NCI-H146 treated with DMSO at 0.1 percent for 48 hours (cell line): Measurements from ENCODE around the gene REPIN1.

ENCODE experiments used
- DNase-seq: peaks from one replicate; lab custom pipeline; 2025; ENCODE audit not compliant: unreplicated experiment; lab: John Stamatoyannopoulos, UW

Gene REPIN1

DNA sequence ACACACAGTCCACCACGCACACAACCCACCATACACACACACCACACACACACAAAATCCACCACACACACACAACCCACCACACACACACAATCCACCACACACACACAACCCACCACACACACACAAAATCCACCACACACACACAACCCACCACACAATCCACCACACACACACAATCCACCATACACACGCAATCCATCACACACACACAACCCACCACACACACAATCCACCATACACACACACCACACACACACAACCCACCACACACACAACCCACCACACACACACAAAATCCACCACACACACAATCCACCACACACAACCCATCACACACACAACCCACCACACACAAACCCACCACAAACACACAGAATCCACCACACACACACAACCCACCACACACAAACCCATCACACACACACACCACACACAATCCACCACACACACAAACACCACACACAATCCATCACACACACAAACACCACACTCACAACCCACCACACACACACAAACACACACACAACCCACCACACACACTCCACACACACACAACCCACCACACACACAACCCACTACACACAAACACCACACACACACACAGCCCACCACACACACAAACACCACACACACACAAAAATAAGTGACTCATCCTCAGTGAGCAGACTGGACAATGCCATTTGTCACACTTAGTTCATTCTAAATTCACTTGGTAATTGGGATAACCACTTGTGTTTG lies 8.8 kb upstream of the REPIN1 start:
- DNase-seq: no peak

DNA sequence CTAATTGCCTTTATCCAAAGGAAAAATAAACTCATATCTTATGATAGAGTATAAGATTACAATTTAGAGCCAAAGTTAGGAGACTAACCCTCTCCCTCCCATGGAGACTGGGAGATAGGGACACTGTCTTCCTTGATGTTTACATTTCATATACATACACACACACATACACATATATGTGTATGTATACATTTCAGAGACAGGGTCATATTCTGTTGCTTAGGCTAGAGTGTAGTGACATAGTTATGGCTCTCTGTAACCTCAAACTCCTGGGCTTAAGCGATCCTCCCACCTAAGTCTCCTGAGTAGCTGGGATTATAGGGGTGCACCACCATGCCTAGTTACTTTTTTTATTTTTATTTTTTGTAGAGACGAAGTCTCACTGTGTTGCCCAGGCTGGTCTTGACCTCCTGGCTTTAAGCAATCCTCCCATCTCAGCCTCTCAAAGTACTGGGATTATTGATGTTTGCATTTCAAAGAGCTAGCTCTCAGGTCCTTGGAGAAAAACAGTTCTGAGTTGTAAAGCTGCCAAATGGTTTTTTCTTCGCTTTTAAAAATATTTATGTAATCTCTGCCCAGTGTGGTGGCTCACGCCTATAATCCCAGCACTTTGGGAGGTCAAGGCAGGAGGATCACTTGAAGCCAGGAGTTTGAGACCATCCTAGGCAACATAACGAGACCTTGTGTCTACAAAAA lies 8.1 kb upstream of the REPIN1 start:
- no peak for DNase-seq

DNA sequence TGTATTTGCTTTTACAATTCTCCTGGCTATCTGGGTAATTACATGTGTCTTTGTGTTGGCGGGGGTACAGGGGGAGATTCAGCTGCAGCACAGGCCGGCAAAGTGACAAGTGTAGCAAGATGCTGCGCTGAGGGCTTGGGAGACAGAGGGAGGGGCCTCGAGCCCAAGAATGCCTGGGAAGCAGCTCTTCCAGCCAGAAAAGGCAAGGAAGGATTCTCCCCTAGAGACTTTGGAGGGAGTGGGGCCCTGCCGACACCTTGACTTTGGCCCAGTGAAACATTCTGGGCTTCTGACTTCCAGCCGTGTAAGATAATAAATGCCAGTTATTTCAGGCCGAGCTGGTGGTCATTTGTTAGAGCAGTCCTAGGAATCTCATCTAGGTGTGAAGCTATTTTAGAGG lies 7.2 kb upstream of the REPIN1 start:
- DNase-seq: no peak

DNA sequence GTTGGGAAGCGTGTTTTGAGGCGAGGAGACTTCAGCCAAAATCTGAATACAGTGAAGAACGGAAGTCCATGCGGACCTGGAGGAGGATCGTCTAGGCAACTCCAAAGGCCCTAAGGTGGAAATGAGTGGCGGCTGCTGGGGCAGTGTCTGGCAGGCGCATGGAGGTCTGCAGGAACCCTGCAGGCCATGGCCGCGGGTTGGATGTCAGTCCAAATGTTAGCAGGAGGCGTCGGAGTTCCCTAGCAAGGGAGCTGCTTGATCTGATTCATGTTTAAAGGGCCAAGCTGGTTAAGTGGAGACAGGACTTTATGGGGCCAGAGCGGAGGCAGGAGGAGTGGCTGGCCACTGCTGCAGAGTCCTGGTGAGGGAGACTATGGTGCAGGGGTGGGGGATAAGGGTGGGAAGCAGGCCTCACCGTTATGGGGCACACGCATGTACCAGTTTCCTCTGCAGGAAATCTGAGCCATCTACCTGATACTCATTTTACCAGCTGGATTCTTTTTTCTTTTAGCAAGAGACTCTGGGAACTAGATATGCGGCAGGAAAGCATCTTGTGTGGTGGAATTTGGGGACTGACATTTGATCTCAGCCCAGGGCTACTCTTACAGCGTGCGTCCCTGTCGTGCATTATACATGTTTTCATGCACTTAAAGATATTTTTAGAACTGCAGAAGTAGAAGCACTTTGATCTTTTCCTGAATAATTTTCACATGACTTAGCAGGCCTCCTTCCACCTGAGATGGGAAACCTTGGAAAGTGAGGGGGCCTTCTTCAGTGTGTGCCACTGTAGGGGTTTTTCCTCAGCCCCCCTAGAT lies 6.6 kb upstream of the REPIN1 start:
- no peak for DNase-seq

DNA sequence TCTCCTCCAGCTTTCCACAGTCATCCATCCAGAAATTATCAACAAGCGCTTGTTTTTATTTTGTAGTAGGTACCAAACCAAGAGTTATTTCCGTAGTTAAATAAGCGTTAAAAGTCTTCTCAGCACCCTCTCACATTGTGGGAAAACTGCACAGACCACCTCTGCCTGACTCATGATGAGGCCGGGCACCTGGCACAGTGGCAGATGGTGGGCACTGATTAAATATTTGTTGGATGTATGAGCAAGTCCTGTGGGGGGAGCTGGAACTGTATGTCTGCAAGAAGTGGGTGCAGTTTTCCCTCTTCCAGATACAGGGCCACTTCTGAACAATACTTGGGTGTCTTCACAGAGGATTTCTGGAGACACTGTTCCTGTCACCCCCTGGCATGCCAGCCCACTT lies 5.3 kb upstream of the REPIN1 start:
- no peak for DNase-seq

DNA sequence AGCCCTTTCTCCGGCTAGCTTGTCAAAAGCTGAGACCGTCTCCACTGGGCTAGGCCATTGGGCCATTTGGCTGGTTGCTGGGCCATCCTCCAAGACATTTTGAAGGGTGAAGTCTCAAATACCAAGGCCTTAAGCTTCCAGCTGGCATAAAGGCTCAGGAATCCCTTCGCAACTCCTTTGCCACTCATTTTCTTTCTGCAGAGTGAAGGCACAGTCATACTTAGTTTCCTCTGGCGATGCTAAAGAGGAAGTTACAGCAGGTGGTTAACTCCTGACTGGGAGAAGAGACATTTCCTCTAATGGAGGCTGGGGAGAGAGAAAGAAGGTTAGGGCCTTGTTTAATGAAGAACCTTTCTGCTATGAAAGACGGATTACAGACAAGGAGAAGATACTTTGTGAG lies 4.8 kb upstream of the REPIN1 start:
- DNase-seq: no peak

DNA sequence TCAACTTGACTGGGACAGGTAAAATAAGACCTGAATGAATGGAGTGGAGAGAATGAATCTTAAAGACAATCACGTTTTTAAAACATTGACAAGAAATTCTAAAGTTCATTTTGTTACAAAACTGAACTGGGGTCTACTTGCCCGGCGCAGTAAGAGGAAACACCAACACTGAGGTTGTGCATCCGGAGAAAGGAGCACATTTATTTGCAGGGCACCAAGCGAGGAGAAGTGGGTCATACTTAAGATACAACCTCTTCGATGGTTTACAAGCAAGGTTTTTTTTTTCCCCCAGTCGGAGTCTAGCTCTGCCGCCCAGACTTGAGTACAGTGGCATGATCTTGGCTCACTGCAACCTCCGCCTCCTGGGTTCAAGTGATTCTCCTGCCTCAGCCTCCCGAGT lies 3.4 kb upstream of the REPIN1 start:
- no peak for DNase-seq

DNA sequence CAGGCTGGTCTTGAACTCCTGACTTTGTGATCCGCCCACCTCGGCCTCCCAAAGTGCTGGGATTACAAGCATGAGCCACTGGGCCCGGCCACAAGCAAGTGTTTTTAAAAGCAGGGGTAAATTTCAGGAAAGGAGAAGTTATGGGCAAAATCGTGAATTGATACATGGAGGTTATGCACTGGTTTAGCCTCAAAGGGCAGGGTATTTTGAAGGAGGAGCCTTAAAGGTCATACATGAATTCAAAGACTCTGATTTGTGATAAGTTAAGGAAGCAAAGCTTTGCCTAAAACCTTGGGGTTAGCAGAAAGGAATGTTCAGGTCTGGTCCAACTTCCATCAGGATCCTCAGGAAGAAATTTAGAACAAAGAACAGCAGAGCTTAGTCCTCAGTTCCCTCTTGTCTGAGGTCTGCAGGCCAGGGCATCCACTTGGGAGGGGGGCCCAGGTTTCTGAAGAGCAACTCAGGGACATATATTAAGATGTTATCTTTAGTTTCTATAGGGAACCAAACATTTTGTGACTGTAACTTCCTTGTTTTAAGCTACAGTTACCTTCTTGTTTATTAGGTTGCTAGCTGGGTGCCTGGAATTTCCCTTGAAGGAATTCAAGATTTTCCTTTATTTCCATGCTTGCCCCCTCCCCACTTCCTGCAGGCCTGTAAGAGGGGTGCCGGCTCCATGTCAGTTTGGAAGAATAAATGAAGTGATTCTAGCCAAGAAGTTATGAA lies 2.8 kb upstream of the REPIN1 start:
- DNase-seq: no peak

DNA sequence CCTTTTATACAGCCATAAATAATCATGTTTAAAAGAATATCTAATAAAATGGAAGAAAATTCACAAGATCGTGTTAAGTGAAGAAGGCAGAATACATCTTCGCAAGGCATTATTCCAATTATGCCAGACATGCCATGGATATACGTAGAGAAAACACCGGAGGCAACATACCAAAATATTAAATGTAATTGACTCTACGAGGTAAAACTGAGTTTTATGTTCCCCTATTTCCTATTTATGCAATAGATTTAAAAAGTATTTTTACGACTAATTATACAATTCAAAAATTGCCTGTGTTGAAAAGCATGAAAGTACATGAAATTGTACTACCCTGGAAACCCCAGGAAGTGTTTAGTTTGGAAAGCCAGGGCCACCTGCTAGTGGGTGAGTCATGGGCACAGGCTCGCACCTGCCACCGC lies 936 bp upstream of the REPIN1 start:
- DNase-seq: peak; percentile 83

DNA sequence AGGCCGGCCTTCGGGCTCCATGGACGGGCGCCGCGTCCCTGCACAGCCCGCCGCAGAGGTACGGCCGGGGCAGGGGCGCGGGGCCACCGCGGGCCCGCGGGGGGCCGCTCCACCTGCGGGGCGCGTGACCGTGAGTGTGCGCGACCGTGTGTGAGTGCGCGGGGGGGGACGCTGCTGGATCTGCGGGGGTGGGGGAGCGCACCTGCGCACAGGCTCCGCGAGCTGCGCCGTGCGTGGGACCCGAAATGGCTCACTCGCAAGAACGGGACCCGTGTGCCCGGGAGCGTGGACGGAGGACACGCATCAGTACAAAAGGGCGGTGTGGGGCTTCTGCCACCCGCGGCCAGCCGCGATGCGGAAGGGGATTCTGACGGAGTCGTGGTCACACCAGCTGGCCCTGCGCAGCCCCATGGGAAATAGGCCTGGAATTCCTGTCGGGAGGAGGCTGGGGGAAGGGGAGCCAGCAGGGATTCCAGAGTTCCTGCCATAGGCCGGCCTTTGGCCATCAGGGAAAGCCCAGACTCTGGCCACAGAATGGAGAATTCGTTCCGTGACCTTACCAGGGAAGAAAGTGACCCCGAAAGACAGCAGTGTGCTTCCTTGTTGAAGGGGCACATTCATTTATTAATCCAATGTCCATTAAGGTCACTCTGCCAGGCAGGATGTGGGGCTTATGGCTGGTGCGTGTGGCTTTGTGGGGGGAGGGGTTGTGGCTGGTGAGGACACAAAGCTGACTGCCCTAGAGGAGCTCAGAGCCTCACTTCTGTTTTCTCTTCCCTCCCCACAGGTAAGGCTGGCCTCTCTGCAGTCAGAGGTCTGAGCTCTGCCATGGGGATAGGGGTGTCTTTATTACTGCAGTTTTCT lies 494 bp downstream of the REPIN1 start:
- peak; percentile 43 for DNase-seq

DNA sequence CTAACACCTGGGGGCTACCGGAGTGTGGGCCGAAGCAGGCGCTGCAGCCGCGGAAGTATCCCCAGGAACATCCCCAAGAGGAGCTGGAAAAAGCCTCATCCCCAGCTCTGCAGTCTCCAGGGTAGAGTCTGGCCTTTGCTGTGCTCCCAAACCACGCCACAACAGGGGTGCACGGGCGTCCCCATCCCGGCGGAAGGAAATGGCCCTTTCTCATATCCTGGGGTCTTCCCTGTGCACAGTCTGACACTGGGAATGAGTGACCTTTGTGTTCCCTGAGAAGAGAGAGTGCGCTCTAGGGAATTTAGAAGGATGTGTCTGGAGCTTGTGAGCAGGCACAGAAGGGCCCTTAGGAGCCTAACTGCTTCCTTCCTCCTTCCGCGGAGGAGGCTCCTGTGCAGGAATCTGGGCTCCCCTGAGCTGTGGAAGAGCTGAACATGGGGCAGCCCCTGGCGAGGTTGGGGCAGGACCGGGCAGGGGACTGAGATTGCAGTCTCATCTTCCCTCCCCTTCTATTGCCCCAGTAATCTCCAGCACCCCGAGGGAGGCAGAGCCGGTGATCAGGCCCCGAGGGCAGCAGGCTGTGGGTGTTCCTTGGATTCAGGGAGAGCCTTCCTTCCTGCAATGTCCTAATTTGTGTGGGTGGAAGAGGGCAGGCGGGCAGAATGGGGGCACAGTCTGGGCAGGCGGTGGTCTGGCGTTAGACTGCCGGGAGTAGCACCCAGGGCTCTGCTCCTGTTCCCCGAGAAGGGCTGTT lies 1.3 kb downstream of the REPIN1 start:
- no peak for DNase-seq

DNA sequence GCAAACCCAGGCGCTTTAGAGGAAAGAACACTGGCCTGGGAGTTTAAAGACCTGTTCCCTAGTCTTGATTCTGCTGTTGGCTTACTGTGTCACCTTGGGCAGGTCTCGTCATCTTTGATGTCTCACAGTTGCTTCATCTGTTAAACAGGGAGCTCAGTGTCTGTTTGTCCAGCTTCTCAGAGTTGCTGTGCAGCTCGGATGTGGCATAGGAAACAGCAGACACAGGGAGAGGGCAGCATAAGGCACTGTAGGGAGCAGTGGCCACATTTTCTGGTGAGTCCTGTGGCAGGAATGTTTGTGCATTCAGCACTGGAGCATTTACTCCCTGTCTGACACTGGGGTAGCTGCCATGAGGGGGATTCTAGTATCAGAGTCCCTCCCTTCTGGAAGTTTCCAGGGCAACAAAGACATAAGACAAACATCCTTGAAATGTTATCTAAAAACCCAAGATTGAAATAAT lies 2.0 kb downstream of the REPIN1 start:
- DNase-seq: no peak

DNA sequence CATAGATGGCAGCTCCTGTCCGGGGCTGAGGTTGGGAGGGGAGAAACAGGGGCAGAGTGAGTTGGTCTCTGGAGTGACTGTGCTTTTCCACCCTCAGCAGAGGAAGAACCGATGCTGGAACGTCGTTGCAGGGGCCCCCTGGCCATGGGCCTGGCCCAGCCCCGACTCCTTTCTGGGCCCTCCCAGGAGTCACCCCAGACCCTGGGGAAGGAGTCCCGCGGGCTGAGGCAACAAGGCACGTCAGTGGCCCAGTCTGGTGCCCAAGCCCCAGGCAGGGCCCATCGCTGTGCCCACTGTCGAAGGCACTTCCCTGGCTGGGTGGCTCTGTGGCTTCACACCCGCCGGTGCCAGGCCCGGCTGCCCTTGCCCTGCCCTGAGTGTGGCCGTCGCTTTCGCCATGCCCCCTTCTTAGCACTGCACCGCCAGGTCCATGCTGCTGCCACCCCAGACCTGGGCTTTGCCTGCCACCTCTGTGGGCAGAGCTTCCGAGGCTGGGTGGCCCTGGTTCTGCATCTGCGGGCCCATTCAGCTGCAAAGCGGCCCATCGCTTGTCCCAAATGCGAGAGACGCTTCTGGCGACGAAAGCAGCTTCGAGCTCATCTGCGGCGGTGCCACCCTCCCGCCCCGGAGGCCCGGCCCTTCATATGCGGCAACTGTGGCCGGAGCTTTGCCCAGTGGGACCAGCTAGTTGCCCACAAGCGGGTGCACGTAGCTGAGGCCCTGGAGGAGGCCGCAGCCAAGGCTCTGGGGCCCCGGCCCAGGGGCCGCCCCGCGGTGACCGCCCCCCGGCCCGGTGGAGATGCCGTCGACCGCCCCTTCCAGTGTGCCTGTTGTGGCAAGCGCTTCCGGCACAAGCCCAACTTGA lies 2.7 kb downstream of the REPIN1 start:
- DNase-seq: no peak

DNA sequence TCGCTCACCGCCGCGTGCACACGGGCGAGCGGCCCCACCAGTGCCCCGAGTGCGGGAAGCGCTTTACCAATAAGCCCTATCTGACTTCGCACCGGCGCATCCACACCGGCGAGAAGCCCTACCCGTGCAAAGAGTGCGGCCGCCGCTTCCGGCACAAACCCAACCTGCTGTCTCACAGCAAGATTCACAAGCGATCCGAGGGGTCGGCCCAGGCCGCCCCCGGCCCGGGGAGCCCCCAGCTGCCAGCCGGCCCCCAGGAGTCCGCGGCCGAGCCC lies 3.3 kb downstream of the REPIN1 start:
- no peak for DNase-seq

DNA sequence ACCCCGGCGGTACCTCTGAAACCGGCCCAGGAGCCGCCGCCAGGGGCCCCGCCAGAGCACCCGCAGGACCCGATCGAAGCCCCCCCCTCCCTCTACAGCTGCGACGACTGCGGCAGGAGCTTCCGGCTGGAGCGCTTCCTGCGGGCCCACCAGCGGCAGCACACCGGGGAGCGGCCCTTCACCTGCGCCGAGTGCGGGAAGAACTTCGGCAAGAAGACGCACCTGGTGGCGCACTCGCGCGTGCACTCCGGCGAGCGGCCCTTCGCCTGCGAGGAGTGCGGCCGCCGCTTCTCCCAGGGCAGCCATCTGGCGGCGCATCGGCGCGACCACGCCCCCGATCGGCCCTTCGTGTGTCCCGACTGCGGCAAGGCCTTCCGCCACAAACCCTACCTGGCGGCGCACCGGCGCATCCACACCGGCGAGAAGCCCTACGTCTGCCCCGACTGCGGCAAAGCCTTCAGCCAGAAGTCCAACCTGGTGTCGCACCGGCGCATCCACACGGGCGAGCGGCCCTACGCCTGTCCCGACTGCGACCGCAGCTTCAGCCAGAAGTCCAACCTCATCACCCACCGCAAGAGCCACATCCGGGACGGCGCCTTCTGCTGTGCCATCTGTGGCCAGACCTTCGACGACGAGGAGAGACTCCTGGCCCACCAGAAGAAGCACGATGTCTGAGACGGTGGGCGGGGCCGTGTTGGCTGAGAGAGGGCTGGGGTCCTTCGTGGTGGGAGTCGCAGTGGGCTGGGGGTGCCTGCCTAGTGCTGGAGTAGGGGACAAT lies 3.8 kb downstream of the REPIN1 start:
- DNase-seq: no peak

DNA sequence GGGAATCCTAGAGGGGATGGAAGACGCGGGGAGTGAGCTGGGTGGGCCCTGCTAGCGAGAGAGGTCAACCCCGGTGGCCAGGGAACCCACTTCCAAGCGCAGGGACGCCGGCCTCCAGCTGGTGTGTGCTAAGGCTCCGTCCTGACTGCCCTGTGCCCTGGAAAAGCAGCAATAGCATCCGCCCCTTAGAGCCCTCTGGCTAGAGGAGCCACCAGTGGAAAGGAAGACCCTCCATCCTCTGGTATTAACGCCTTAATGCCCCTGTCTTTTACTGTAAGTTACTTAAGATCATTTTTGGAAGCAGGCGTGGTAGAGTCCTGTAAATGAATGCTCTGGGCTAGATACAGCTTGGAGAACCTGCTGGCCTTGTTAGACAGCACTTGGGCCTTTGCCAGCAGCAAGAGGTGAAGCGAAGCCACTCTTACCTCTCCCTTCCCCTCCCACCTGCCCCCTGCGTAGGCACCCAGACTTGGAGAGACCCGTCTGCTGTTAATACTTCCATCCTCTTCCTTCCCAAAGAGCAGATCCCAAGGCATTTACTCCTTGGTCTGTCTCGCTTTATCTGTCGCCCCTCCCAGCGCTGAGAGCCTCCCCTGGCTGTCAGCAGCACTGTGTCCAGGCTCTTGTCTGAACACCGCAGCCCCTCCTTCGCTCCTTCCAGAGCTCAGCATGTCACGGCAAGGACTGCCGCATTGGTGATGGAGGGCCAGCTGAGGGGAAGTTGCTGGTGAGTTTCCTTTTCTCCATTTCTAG lies 4.6 kb downstream of the REPIN1 start:
- no peak for DNase-seq

DNA sequence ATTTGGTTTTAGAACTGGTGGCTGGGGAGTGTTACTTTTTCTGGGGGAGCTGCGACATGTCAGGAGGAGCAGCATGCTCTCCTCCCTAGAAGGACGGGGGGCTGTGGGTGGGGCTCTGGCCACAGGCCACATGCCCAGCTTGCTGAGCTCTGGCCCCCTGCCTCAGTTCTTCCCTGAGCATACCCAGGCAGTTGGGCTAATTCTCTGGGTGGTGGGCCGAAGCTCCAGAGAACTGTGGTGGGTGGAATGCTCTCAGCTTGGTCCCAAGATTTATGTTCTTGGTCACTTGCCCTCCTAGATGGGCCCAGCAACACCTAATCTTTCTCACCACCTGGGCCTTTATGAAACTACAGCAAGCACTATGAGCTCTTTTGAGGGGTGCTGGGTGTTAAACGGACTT lies 5.4 kb downstream of the REPIN1 start:
- DNase-seq: no peak
